ENCODE measurements around the gene ALDH7A1.
A peak's percentile ranks its signal among the peaks of the same experiment; 100 is the strongest.

Gene ALDH7A1

DNA sequence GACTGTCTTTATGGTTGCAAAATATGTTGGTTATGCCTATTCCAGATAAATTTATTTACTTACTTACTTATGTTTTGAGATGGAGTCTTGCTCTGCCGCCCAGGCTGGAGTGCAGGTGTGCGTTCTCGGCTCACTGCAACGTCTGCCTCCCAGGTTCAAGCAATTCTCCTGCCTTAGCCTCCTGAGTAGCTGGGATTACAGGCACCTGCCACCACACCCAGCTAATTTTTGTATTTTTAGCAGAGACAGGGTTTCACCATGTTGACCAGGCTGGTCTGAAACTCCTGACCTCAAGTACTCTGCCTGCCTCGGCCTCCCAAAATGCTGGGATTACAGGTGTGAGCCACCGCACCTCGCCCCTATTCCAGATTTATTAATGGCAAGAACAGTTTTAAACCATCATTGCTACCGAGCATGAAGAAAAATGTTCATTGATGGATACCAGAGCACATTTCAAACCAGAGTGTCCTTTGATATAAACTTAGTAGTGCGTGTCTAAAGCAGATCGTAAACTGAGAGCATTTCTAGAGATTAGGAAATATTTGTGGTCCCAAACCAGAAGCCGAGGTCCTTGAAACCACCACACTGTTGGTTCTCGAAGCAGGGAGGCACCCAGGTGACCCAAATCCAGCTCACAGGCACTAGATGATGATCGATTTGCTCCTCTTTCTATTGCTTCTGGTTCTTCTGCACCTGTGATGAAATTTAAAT lies 86.6 kb downstream of the ALDH7A1 start:
- TF ChIP-seq, protein P1, sequence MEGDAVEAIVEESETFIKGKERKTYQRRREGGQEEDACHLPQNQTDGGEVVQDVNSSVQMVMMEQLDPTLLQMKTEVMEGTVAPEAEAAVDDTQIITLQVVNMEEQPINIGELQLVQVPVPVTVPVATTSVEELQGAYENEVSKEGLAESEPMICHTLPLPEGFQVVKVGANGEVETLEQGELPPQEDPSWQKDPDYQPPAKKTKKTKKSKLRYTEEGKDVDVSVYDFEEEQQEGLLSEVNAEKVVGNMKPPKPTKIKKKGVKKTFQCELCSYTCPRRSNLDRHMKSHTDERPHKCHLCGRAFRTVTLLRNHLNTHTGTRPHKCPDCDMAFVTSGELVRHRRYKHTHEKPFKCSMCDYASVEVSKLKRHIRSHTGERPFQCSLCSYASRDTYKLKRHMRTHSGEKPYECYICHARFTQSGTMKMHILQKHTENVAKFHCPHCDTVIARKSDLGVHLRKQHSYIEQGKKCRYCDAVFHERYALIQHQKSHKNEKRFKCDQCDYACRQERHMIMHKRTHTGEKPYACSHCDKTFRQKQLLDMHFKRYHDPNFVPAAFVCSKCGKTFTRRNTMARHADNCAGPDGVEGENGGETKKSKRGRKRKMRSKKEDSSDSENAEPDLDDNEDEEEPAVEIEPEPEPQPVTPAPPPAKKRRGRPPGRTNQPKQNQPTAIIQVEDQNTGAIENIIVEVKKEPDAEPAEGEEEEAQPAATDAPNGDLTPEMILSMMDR (IDR thresholded peaks at IDR 0.05; ENCODE audit: low read depth, low read length) = no peak
- DNase-seq (ENCODE audit: extremely low read depth, low read depth) = no peak

DNA sequence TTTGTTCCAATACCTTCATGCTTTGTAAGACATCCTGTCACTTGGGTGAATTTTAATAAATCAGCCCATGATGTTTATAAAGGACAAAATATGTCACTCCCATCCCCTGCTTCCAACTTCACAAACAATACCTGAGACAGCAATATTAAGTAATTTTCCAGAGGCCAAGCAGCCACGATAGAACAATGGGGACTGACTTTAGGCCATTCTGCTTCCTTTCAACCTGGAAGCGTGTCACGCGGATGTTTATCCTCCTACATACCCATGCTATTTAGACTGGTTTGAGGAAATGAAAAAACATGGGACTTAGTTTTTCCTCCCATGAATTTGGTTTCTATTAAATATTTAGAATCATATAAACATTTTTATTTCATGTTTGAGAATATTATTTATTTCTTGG lies 88.9 kb downstream of the ALDH7A1 start:
- DNase-seq (ENCODE audit: extremely low read depth, low read depth) = no peak
- TF ChIP-seq, protein P1 (IDR thresholded peaks at IDR 0.05; ENCODE audit: low read depth, low read length) = no peak

DNA sequence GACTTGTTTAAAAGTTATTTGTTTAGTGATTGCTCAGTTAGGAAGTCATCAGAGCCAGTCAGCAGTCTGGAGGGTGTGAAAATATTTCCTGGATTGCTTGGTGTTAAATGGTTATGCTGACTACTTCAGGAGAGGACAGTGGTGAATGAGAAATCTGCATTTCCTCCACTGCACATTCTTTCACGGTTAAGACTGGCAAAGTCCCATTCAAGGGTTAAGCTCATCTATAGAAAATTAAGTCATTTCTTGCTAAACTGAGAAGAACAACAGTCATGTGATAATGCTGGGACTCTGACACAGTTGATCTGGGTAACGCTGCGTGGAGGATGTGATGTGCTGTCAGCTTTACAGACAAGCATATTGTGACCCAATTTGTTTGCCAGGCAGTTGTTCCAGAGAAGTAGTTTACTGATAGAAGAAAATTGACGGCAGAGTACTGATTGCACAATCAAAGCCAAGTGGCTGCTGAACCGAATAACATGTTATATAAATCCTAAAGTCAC lies 91.4 kb downstream of the ALDH7A1 start:
- TF ChIP-seq, protein P1 (IDR thresholded peaks at IDR 0.05; ENCODE audit: low read depth, low read length) = no peak
- DNase-seq (ENCODE audit: extremely low read depth, low read depth) = no peak

DNA sequence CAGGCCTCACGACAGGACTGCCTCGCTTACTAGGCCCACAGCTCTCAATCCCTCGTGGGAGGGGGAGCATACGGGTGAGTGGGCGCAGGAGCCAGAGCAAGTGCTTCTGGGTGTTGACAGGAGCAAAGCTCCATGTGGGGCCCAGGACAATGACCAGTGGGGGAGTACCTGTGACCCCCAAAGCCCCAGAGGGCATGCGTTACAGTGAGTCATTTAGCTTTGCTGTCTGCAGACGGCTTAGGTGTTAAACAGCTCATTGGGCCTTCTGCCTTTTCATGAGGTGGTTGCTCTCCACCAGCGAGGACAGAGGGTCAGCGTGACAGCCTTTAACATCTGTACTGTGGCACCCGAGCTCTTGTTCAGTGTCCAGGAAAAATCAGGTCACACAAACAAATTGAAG lies 93.6 kb downstream of the ALDH7A1 start:
- no peak for DNase-seq (ENCODE audit: extremely low read depth, low read depth)
- TF ChIP-seq, protein P1 (IDR thresholded peaks at IDR 0.05; ENCODE audit: low read depth, low read length) = no peak

DNA sequence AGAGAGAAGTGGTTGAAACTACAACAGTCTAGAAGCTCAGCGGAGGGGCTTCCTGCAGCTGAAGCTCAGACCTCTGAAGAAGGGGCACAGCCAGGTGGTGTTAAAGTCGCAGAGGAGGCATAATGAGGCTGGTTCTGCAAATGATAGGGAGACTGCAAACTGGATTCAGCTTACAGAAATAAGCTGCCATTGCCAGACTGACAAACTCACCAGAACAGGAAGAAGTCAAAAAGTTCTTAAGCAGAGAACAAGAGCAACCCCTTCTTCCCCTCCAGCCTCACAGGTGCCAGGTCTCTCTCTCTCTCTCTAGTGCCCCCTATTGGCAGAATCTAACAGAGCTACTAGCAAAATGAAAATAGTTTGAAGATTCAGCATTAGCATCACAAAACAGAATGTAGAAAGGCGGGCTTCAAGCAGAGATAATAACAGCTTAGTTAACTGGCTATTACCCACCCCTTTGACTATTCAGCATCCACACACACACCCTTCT lies 95.1 kb downstream of the ALDH7A1 start:
- no peak for DNase-seq (ENCODE audit: extremely low read depth, low read depth)
- TF ChIP-seq, protein P1 (IDR thresholded peaks at IDR 0.05; ENCODE audit: low read depth, low read length) = peak; percentile 39

DNA sequence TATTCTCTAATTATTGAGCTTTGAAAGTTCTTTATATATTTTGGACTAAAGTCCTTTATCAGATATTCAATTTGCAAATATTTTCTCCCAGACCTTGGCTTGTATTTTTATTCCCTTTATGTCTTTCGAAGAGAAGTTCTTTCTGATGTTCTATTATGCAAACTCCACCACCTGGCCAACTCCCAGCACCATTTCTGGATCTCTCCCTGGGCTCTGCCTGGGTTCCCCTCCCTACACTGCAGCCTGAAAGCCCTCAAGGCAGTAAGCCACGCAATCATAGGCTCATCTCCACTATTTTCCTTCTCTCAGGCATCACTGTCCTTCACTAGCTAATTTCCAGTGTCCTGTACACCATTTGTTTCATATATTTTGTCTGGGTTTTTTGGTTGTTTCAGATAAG lies 95.7 kb downstream of the ALDH7A1 start:
- no peak for DNase-seq (ENCODE audit: extremely low read depth, low read depth)
- TF ChIP-seq, protein P1 (IDR thresholded peaks at IDR 0.05; ENCODE audit: low read depth, low read length) = no peak

DNA sequence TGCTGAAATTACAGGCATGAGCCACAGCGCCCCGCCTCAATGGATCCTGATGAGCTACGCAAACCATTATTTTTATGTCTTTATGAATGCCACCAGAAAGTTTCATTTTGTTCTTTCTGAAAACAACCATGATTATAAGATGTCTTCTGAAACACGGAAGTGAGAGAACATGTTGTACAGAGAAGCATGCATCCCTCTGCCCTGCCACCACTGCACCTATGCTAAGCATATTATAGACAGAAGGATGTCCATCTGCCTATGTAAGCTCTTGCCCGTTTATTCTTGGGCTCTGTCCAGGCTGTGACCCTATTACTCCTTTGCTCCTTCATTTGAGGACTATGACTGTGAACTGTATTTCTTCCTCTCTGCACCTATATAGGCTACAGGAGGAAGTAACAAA lies 97.5 kb downstream of the ALDH7A1 start:
- no peak for DNase-seq (ENCODE audit: extremely low read depth, low read depth)
- TF ChIP-seq, protein P1 (IDR thresholded peaks at IDR 0.05; ENCODE audit: low read depth, low read length) = no peak

All from AG09319 (cell line).